ENCODE results near the gene RPS19BP1.

Gene RPS19BP1

GRCh38 chr22:39543095-39543494 lies 10.5 kb upstream of the RPS19BP1 start:
- in situ Hi-C loops (cut with HindIII; ENCODE audit: low sequenced_read_pairs) = no loop called here
- H3K4me3 ChIP-seq (ENCODE audit: low read depth, low read length) = no peak overlapping the region
- no peak for DNase-seq (ENCODE audit: low read depth, low spot score)
- TF ChIP-seq CTCF (IDR thresholded peaks at IDR 0.05; ENCODE audit: low read depth, low read length) = peak; percentile 64

- no peak for DNase-seq (ENCODE audit: low read depth, low spot score)
- TF ChIP-seq CTCF (IDR thresholded peaks at IDR 0.05; ENCODE audit: low read depth, low read length) = no peak
- in situ Hi-C loops (cut with HindIII; ENCODE audit: low sequenced_read_pairs) = no loop called here
- H3K4me3 ChIP-seq (ENCODE audit: low read depth, low read length) = no peak overlapping the region
Measured at GRCh38 chr22:39537975-39538374, 5.4 kb upstream of the RPS19BP1 start.

GRCh38 chr22:39536711-39537110 lies 4.2 kb upstream of the RPS19BP1 start:
- no peak overlapping the region for H3K4me3 ChIP-seq (ENCODE audit: low read depth, low read length)
- in situ Hi-C loops (cut with HindIII; ENCODE audit: low sequenced_read_pairs) = no loop called here
- no peak for DNase-seq (ENCODE audit: low read depth, low spot score)
- TF ChIP-seq CTCF (IDR thresholded peaks at IDR 0.05; ENCODE audit: low read depth, low read length) = no peak

- TF ChIP-seq CTCF (IDR thresholded peaks at IDR 0.05; ENCODE audit: low read depth, low read length) = no peak
- in situ Hi-C loops (cut with HindIII; ENCODE audit: low sequenced_read_pairs) = no loop called here
Measured at GRCh38 chr22:39535831-39536449, 3.4 kb upstream of the RPS19BP1 start.

GRCh38 chr22:39535357-39535725 lies 2.8 kb upstream of the RPS19BP1 start:
- TF ChIP-seq CTCF (IDR thresholded peaks at IDR 0.05; ENCODE audit: low read depth, low read length) = no peak
- DNase-seq (ENCODE audit: low read depth, low spot score) = no peak
- in situ Hi-C loops (cut with HindIII; ENCODE audit: low sequenced_read_pairs) = no loop called here
- H3K4me3 ChIP-seq (ENCODE audit: low read depth, low read length) = no peak overlapping the region

More at GRCh38 chr22:39535831-39536449, 3.4 kb upstream of the RPS19BP1 start:
- no peak overlapping the region for H3K4me3 ChIP-seq (ENCODE audit: low read depth, low read length)
- DNase-seq (ENCODE audit: low read depth, low spot score) = no peak

GRCh38 chr22:39534591-39535356 lies 2.2 kb upstream of the RPS19BP1 start:
- DNase-seq (ENCODE audit: low read depth, low spot score) = peak; percentile 64
- TF ChIP-seq CTCF (IDR thresholded peaks at IDR 0.05; ENCODE audit: low read depth, low read length) = peak; percentile 83
- H3K4me3 ChIP-seq (ENCODE audit: low read depth, low read length) = no peak overlapping the region
- in situ Hi-C loops (cut with HindIII; ENCODE audit: low sequenced_read_pairs) = no loop called here

Data from astrocyte of the spinal cord (primary cell).